Erythroblast (primary cell): Measurements from ENCODE around the gene ISM1.

Experiments used
- GATA1 ChIP-seq: IDR thresholded peaks from 2 replicates; pipeline ENCODE4 v1.6.1; 2011; ENCODE audit warnings: low read depth, mild to moderate bottlenecking, control low read depth, low read length, moderate library complexity
- POLR2A ChIP-seq: IDR thresholded peaks from 2 replicates; pipeline ENCODE4 v1.6.1; 2011; ENCODE audit warnings: mild to moderate bottlenecking, low read length

DNA sequence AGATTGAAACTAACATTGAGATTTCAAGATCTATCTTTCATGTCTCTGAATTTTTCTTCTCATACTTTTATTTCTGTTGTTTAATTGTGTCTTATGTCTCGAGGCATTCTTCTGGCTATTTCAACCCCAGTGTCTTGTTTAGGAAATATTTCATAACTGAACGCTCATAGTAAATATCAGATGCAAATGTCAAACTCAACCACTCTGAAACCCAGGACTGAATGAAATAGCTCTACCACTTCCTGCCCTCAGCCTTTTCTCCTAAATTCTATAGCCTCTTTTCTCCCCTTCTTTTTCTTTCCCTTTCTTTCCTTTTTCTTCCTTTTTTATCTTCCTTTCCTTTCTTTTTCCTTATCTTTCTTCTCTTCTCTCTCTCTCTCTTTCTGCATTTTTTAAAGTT, 7.7 kb downstream of the ISM1 start:
- TF ChIP-seq POLR2A, result no peak
- no peak for TF ChIP-seq GATA1
